ENCODE results near the gene LYPD6B. TPM values are rescaled to one million over a fixed set of nuclear protein-coding genes. Genes with fewer than 3 reads are reported as not detected.
"Not testable (repeated sequence)": the region's sequence is repeated elsewhere in the genome, so short reads cannot be mapped to it uniquely, and the experiment has no call there.

LYPD6B gene
- total RNA-seq, 1 donor from 2014 or later, result 12.3 TPM

DNA sequence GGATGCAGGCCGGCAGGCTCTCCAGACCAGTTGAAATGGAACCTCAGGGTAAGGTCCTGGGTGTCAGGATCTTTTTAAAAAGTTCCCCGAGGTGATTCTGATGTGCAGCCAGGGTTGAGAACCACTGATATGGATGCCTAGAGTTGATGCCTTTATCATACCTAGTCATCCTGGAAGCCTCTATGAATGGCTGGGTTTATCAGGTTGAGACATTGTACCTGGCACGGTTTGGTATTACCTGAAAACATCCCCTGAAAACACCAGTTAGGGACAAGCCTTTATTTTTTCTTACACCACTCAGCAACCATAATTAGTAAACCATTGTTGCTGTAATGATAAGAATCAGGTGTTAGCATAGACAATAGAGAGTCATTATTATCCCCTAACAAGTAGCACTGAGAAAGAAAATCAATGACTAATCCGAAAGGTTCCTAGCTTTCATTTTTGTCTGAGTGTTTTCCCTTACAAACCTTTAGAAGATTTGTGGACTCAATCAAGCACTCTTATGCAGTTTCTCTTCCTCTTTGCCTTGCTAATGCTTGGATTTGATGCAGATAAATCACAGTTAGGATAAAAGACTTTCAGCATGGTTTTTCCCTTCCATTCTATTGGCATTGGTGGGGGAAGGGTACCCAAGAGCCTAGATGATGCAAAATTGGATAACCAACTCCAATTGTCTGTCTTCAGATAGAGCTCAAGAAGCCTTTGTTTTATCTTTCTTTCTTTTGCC lies 175.4 kb downstream of the LYPD6B start:
- DNase-seq, result no peak

DNA sequence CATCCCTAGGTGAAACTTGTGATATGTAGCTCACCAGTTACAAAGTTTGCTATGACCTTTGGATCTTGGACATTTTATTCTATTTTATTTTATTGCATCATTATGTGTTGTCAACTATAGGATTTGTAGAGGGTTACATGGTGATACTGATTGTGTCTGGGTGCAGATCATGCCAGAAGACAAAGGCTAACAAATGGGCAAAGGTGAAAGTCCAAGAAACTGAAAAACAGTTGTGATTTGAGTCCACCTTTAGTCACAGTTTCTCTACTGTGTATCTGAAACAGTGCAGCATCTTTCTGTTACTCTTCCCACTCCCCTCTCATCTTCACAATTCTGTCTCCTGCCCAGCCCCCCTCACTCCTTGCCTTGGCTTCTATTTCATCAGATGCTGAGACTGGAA lies 180.0 kb downstream of the LYPD6B start:
- DNase-seq, result no peak

DNA sequence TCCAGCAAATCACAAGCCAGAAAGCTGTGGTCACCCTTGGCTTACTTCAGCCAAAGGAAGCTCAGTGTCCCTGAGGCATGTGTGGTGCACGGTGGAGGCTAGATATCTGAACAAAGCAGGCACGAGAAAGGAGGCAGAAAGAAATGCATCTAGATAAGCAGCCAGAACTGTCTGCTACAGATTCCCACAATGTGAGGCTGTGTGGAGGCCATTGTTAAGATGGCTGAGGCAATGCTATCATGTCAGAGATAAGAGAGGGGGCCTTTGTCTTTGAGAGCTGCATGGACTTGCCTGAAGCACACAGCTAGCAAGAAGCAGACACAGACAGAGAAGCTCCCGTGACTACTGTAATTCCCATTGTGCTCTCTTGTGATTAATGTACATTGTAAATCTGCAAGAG lies 181.4 kb downstream of the LYPD6B start:
- no peak for DNase-seq

DNA sequence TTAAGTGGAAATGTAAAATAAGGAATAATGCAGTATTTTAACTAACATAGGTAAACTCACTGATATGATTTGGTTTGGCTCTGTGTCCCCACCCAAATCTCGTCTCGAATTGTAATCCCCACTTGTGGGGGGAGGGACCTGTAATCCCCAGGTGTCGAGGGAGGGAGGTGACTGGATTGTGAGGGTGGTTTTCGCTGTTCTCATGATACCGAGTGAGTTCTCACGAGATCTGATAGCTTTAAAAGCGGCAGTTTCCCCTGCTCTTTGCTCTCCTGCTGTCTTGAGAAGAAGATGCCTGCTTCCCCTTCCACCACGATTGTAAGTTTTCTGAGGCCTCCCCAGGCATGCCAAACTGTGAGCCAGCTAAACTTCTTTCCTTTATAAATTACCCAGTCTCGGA lies 182.5 kb downstream of the LYPD6B start:
- DNase-seq, result no peak

DNA sequence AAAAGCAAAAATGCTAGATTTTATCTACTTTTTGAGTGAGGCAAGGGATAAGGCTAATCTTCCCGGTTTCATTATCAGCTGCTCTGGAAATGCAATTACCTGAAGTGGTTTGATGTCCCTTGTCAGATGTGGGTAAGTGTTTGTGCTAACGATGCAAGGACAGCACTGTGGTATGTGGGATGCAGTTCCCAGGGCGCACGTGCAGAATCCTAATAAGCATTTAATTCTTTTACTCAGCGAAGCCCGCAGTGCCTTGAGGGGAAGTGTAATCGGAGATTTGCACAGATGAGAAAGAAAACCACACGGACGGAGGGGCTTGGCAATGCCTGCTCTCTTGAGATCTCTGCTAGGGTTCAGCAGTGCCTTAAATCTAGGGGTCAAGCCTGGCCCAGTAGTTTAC lies 183.4 kb downstream of the LYPD6B start:
- DNase-seq, result no peak

DNA sequence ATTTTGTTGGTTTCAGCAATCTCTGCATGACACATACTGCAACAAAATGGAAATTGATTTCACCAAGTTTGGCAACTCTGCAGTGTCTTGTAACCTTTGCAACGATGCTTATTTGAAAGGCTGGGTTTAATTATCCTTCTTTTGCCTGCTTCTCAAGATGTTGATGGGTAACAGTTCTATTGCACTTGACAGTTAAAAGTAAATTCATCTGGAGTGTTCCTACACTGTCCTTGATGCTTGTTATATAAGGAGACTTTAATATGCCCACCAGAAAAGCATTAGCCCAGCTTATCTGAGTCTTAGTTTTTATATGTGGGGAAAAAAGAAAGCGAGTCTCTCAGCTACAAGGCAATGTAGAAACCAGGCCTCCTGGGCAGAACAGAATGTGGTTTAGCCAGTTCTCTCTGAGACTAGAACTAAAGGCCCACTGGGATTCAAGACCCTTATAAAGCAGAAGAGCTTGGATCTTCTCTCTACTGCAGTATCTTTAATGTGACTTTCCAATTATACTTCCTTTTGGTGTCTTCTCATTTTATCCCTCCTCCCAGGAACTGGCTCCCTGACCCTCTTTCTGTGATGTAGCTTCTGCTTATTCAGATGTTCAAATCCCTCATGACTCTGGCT lies 185.1 kb downstream of the LYPD6B start:
- DNase-seq, result no peak

DNA sequence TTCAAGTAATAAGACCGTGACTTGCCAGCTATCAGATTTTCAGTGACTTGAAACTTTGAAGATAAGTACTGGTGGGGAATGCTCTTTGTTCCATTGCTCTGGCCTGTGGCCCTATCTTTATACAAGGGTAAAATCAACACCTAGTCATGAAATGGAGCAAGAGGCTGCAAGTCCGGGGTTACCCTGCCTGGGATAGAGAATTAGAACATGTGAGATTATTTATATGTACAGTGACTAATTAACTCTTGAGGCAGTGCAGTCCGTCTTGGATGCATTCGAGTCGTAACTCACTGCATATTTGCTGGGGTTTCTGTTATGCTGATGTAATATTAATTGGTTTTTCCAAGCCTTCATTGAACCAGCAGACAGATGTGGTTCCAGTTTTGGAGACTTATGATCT lies 186.0 kb downstream of the LYPD6B start:
- peak; percentile 36 for DNase-seq

DNA sequence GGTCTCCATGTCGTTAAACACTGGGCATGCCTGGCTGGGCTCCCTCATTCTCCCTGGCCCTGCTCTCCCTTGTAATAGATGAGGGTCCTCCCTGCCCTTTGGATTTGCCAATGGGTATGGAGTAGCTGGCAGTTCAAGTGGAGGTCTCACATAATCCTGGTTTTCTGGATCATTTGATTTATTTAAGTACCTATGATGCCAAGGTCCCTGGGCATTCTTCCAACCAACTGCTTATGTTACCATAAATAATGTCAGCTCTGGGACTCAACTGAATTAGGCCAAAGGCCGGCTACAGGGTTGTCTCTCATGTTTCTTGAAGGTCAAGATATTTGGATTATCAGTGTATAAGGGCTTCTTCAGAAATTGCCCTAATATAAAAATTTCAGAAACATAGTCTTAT lies 186.9 kb downstream of the LYPD6B start:
- no peak for DNase-seq

DNA sequence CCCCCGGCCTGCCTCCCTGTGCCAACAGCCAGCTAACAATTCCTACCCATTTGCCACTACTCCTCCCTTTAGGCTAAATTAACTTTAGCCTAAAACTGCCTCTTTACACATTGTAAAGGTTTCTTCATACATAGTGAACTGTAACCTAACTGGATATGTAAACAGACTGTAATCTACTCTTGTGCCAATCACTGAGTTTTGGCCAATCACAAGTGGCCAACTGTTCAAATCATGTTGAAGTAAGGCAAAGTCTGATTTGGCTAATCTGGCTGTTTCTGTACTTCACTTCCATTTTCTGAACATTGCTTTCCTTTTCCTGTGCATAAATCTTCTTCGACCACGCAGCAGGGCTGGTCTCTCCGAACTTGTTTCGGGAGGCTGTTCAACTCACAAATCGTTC lies 188.3 kb downstream of the LYPD6B start:
- no peak for DNase-seq

DNA sequence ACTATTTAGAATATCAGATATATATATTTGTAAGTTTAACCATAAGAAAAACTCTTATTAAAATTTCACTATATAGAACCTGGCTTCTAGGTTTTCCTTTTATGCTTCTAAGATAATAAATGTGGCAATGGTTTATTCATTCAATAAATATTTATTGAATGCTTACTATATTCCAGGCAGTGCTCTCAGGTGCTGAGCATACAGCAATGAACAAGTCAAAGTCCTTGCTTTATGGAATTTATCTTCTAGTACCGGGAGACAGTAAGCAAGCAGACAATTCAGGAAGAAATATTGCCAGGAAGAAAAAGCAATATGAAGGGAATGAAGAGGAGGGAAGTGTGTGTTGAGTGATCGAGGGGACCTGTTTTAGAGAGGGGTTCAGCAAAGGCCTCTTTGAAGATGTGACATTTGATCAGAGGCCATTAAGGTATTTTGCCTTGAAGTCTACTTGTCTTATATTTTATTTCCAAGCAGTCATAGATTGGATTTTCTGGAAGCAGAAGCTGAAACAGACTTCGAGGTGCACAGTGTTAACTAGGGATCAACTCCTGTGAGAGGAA lies 197.4 kb downstream of the LYPD6B start:
- DNase-seq, result no peak

DNA sequence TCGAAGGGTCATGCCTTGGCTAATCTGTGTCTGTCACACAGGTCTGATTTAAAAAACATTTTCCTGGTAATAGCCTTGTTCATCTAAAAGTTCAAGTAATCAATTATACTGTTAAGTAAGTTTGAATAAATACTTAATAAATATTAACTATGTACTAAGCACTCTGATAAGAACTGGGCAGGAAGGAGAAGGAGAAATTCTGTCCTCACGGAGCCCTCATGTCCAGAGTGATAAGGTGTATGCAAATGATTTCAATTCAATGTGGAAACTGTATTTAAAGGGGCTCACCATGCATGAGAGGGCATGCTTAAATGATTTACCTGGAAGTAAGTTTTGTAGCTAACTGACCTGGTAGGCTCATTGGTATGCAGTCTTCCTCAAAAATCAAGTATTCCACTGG lies 197.9 kb downstream of the LYPD6B start:
- DNase-seq, result no peak

DNA sequence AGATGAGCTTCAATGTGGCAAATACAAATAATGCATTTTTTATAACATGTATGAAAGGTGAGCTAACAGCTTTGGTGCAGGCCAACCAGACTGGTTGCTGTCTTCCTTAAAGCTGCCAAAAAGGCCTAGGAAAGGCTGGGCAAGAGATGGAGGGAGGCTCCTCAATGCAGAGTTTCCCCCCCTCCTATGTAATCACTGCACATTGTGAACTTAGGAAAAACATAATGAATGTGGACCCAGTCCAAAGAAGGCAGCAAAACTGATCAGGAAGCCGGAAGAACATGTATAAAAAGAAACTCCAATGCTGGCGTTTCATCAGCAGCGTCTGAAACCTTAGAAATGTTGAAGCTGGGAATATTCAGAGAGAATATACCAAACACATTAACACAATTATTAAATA lies 207.7 kb downstream of the LYPD6B start:
- no peak for DNase-seq

DNA sequence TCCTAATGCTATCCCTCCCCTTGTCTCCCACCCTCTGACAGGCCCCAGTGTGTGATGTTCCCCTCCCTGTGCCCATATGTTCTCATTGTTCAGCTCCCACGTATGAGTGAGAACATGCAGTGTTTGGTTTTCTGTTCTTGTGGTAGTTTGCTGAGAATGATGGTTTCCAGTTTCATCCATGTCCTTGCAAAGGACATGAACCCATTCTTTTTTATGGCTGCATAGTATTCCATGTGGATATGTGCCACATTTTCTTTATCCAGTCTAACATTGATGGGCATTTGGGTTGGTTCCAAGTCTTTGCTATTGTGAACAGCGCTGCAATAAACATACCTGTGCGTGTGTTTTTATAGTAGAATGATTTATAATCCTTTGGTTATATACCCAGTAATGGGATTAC lies 212.9 kb downstream of the LYPD6B start:
- DNase-seq, result not testable (repeated sequence)

DNA sequence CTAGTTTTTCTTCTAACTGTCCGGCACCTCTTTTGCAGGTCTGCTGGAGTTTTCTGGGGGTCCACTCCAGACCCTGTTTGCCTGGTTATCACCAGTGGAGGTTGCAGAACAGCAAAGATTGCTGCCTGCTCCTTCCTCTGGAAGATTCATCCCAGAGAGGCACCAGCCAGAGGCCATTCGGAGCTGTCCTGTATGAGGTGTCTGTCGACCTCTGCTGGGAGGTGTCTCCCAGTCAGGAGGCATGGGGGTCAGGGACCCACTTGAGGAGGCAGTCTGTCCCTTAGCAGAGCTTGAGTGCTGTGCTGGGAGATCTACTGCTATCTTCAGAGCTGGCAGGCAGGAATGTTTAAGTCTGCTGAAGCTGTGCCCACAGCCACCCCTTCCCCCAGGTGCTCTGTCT lies 218.4 kb downstream of the LYPD6B start:
- not testable (repeated sequence) for DNase-seq

DNA sequence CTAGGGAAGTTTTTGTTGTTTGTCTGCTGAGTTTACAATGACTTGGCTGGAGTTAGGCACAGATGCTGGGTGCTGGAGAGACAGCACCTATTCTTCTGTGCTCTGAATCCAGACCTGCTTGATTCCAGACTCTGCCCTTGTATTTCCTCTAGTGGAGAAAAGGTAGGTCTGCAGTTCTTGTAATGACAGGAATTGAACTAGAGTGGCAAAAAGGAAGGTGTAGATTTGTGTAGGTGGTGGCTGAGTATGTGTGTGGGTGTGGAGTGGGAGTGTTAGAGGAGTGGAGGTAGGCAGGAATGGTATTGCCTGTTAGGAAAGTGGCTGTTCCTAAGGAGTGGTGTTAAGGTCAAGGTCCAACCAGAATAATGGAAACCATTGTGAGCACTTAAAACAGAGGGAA lies 220.0 kb downstream of the LYPD6B start:
- DNase-seq, result no peak

DNA sequence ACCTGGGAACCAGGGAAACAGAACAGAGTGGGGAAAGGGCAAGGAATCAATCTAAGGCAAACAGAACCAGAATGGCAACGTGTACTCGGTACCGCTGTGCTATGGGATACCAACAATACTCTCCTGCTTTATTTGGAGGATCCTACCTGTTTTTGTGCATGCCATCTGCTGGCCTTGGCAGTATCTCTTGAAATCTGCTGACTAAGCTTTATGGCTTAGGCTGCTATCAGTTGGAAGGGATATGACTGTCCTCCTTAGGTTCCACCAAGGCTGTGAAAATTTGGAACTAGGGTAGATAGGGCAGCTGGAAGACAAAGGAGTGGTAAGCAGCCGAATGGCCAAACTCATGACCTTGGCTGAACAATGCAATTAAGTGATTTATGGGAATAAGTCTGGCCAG lies 220.6 kb downstream of the LYPD6B start:
- no peak for DNase-seq

DNA sequence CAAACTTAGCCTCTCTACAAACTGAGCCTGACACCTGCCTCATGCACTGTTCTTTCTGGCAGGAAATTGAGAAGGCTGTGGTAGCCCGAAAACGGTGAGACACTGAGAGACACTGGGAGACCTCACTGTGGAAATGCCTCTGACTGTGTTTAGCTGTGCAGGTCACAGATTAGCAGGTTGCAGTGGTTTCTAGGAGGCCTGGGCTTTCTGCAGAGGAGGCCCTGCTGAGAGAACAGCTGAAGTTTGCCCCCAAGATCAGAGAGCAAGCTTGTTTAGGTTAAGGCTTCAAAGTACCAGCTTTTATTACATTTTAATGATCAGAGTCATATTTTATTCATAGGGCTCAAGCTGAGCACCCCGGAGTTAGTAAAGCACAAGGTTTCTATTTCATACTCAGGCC lies 223.2 kb downstream of the LYPD6B start:
- no peak for DNase-seq

Other genes with a start within 250 kb of the LYPD6B start
- 2.3 TPM for gene KIF5C, start 163.5 kb upstream of the LYPD6B start, total RNA-seq